ENCODE measurements around the gene SMIM35.

SMIM35 gene

GRCh38 chr11:118086913-118087768 lies at the start of gene SMIM35:
Gene SMIM35 (minus strand): TSS chr11:118086963. CDS start chr11:118086757, 206 bp downstream.
- peak in 1 of 2 experiments; percentile 7 for DNase-seq

DNA sequence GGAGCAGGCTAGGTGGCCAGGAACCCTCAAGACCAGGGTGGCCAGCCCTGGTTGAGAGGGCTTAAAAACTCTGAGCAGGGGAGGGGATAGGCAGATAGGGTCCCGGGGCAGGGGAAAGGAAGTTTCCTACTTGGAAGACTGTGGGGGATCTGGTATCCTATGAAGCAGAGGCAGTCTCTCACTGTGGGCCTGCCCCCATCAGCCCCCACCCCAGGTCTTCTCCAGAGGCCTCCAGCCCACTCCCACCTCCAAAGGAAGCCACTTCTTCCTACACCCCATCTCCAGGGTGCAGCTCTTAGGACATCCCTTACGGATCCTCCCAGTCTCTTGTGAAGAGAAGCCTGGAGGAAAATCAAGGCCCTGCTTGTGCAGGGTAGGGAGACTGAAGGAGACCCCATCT lies 49.6 kb upstream of the SMIM35 start:
- no peak for DNase-seq

DNA sequence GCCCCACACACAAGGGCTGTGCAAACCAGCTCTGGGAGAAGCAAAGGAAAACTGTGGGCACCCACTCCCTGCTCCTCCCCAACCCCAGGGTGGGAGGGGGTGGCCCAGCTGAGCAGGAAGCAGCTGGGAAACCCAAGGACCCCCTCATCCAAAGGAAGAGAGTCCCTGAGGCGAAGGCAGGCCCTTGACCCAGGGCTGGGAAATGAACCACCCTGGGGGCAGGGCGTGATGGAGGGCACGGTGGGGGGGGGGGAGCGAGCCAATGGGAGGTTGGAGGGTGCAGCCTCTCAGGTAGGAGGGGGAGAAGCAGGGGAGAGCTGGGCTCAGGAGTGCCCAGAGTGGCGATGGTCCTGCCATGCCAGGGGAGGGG lies 49.0 kb upstream of the SMIM35 start:
- no peak for DNase-seq

DNA sequence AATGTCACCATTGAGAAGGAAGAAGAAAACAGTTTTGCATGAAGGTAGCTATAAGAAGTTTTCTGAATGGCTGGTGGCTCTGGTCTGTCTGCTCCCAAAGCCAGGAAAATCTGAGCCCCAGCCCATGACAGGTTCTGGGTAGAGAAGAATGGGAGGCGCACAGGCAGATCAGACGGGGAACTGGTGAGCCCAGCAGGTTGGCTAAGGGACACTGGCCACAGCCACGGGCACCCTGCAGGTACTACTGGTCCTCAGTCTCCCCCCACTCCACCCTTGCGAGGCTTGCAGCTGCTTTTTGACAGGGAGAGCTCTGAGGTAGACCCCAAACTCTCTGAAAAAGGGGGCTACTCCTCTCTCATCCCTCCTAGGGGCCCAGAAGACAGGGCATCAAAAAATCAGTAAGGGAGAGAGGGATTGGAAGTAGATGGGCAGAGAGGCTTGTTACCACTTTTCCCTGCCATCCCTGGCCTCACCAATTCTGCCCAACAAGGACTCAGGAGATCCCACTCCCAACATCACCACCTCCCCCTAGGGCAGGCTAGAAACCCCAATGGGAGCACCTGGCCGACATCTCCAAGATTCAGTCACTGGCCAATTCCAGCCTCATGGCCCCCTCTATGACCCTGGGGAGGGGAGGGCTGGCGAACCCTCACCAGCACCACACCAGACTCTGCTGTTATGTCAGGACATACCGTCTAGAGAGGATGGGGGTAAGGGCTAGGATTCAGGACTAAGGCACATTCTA lies 48.5 kb upstream of the SMIM35 start:
- no peak for DNase-seq

GRCh38 chr11:118133816-118134215 lies 47.1 kb upstream of the SMIM35 start:
- peak in 1 of 2 experiments; percentile 59 for DNase-seq

DNA sequence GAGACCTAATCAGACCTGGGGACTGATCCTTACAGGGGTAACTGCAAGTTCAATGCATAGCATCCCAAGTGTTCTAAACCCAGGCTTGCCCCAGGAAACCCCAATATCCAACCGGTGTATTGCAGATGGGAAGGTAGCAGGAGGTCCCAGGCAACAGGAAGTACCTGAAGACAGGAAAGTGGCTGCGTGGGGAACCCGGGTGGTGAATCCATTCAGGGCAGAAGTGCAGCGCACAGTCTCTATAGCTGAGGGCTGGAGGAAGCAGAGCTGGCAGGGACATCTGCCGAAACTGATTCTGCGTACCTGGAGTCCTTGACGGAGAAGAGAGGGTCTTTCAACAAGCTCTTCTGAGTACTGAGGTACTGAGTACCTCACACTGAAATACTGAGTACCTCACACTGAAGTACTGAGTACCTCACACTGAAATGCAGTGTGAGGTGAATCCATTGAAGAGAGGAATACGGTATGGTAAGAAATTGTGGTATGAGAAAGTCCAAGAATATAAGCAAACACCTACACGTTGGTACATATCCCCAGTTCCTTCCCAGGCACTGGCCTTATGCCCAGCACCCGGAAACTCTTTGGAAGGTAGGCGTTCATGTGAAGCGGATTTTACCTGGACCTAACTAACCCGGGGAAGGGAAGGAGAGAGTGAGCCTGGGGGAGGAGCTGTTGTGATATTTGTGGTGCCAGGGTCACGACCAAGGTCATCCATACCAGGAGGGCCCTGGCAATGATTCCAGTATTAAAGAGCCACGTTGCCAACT lies 45.8 kb upstream of the SMIM35 start:
- no peak for DNase-seq

- DNase-seq, result no peak
Observed at GRCh38 chr11:118129471-118130172, 42.9 kb upstream of the SMIM35 start.

GRCh38 chr11:118128721-118129470 lies 42.1 kb upstream of the SMIM35 start:
- no peak for DNase-seq

GRCh38 chr11:118128310-118128709 lies 41.5 kb upstream of the SMIM35 start:
- DNase-seq, result no peak

DNA sequence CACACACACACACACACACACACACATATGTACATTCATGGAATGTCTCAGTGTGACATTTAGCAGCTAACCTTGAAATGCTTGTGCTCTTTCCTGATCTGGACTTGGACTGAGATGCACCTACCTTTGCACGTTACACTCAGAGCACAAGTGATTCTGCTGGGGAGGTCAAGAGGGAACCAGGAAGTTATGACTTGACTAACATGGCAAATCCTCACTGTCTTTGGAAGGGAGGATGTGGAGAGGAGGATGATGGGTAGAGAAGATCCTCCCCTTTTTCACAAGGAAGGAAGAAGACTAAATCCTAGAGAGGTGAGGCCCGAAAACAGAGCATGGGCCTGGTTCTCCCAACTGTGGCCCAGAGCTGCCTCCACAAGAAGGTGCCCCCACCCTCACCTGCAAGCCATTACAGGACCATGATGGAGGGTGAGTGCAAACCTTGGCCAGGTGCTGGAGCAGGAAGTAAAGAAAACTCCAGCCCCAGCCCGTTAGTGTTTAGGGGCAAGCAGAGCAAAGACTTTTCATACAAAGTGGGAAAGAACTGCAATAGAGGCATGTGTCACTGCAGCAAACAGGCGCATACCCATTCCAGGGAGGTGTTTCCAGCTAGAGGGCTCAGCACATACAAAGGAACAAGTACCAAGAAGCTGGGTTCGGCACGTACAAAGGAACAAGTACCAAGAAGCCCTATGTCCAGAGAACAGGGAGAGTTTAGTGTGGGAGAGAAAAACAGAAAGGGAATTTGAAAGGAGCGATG lies 39.5 kb upstream of the SMIM35 start:
- DNase-seq, result no peak

DNA sequence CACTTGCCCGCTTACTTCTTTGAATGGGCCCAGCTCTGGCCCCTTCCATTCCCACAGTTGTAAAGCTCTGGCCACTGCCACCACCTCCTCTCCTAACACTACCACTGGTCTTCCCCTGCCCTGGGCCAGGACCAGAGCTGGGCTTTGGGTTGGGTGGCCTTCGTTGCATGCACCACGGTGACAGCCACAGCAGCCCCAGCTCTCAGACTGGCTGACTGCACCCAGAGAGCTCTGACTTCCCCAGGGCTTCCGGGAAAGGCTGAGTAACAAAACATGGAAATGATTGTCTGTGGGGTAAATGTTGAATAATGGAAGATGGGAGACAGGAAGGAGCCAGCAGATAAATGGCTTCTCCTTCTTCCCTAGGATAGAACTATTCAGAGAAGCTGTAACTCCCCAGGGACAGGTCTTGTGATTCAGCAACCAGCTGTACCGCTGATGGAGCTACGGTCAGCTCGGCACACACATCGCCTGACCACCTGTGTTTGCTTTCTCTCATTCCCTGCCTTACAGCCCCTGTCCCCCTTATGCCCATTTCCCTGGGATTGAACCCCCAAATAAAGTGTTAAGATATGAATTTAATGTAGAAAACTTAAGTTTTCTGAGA lies 38.3 kb upstream of the SMIM35 start:
- peak in 1 of 2 experiments; percentile 62 for DNase-seq

GRCh38 chr11:118120793-118121192 lies 34.0 kb upstream of the SMIM35 start:
- DNase-seq, result no peak

DNA sequence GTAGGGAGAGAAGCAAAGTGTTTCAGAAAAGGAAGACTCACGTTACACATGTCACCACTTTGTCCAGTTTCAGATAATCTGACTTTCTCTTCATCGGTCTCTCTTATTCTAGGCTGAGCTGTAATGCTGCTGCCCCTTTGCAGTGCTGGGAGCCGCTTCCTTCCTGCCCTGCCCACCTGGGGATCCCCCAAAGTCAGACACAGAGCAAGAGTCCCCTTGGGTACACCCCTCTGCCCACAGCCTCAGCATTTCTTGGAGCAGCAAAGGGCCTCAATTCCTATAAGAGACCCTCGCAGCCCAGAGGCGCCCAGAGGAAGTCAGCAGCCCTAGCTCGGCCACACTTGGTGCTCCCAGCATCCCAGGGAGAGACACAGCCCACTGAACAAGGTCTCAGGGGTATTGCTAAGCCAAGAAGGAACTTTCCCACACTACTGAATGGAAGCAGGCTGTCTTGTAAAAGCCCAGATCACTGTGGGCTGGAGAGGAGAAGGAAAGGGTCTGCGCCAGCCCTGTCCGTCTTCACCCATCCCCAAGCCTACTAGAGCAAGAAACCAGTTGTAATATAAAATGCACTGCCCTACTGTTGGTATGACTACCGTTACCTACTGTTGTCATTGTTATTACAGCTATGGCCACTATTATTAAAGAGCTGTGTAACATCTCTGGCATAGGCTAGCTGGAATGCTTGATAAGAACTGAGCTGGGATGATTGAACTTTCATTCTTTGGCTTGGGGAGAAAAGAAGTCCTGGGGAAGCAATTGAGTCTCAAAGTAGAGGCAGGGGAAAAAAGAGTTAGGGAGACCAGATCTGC lies 31.2 kb upstream of the SMIM35 start:
- DNase-seq, result no peak

- DNase-seq, result no peak
Observed at GRCh38 chr11:118115048-118115447, 28.3 kb upstream of the SMIM35 start.

GRCh38 chr11:118114266-118114665 lies 27.5 kb upstream of the SMIM35 start:
- no peak for DNase-seq

- no peak for DNase-seq
Observed at GRCh38 chr11:118112711-118113430, 26.1 kb upstream of the SMIM35 start.

DNA sequence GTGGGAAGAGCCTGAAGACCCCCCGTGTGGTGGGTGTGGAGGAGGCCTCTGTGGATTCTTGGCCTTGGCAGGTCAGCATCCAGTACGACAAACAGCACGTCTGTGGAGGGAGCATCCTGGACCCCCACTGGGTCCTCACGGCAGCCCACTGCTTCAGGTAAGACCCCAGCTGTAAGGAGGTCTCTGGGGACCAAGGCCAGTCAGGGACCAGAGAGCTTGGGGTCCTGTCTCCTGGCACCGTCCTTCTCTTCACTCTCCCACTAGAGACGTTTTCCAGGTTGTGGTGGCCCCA lies 24.9 kb upstream of the SMIM35 start:
- DNase-seq, result no peak

GRCh38 chr11:118111019-118111743 lies 24.4 kb upstream of the SMIM35 start:
- DNase-seq, result no peak

GRCh38 chr11:118109231-118109630 lies 22.5 kb upstream of the SMIM35 start:
- no peak for DNase-seq

All from NCI-H524 (cell line).